Right lobe of liver (tissue), 6 donors: Measurements from ENCODE around the gene LOC101059915.
"Not testable (repeated sequence)": the region's sequence is repeated elsewhere in the genome, so short reads cannot be mapped to it uniquely, and the experiment has no call there.

ENCODE experiments used
- ATAC-seq, 4 donors: fragments of 200-7000 bp; cut with Tn5 transposase; one replicate each; pipeline ENCODE4 v1.9.1; 2020; ENCODE audit warnings: mild to moderate bottlenecking in 4 of 4, moderate library complexity in 4 of 4
- DNase-seq, 3 donors: peaks; one replicate each; pipeline ENCODE4 v3.0.0-alpha.2; 2020
- H3K27ac ChIP-seq, 3 donors: fragments of 200-600 bp; one replicate each; pipeline ENCODE4 v1.8.0; 2022
- H3K27me3 ChIP-seq, 2 donors: fragments of 200-600 bp; one replicate each; pipeline ENCODE4 v1.8.0; 2022
- H3K36me3 ChIP-seq, 4 donors: fragments of 200-600 bp; sonication (generic) in 1 of 4; one replicate each; pipeline versions ENCODE4 v1.5.1 to v1.8.0; 2017 to 2022; ENCODE audit warnings: control low read depth in 1 of 4
- H3K4me1 ChIP-seq, 4 donors: fragments of 200-600 bp; sonication (generic) in 1 of 4; one replicate each; pipeline versions ENCODE4 v1.5.1 to v1.8.0; 2017 to 2022; ENCODE audit warnings: control low read depth in 1 of 4
- H3K4me3 ChIP-seq, 3 donors: fragments of 200-600 bp; one replicate each; pipeline ENCODE4 v1.8.0; 2022
- H3K9me3 ChIP-seq, 4 donors: fragments of 200-600 bp; sonication (generic) in 1 of 4; one replicate each; pipeline versions ENCODE4 v1.5.1 to v1.8.0; 2017 to 2022; ENCODE audit warnings: control low read depth in 1 of 4
- POLR2A ChIP-seq: fragments of 450-650 bp; IDR thresholded peaks from one replicate; pipeline ENCODE4 v1.6.1; 2017; ENCODE audit warnings: antibody characterized with exemption, mild to moderate bottlenecking
- WGBS: methylation state at CpG from one replicate; pipeline ENCODE4 v1.1.6; 2018; ENCODE audit warnings: low coverage, low lambda C conversion rate; ENCODE audit not compliant: insufficient coverage; ENCODE audit errors: missing lambda C conversion rate; 5-methylcytosine and 5-hydroxymethylcytosine counted together
- intact Hi-C, 2 donors: fragments of 100-400 bp; cut with DNase I; formaldehyde crosslinking; loops; one replicate each; pipeline versions ENCODE4 v1.11.2 to v1.14.1; 2022
- TF ChIP-seq, protein P1 (sequence below), 4 donors: fragments of 200-600 bp in 3 of 4; fragments of 450-650 bp in 1 of 4; IDR thresholded peaks; one replicate each; pipeline versions ENCODE4 v1.5.1 to v1.8.0; 2016 to 2022; ENCODE audit warnings: antibody characterized with exemption in 4 of 4, mild to moderate bottlenecking in 2 of 4
- donor health status: DM: no; HTN: yes; CAD: no.
- donor health status: DM: no; HTN: no; CAD: no.
- donor health status: DM: no; HTN: no; CAD: no.
- donor health status: DM: no; HTN: yes; CAD: no.
- donor health status: DM: no; HTN: yes; CAD: no.

Gene LOC101059915

DNA sequence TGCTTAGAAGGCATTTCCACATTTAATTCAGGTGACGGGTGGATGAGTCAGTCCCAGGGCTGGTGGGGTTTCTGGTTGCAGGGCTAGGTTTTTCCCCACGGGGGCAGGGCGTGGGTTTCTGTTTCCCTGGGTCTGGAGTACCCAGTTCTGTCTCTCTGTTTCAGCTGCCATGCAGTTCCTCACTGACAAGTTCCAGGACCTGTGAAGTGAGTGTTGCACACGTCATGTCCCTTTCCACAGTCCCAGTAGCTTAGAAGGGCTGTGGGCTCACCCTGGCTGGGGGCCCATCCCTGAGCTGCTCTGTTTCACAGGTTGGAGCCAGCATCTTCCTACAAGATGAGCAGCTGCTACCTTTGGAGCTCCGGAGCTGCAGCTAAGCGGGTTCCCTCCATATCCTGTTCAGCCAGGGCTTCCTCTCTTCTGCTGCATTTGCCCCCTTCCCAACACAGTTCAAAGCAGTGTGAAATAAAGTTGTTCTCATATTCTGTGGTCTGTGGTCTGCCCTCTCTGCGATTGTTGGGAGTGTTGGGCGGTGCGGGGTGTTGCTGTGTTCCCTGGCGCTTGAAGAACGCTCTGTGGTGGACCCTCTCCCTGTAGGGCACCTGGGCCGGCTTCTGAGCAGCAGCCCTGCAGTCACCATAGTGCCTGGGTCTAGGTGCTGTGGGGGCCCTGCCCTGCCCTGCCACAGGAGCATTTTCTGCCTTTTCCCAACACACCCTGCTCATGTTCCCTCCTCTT is 3.9 kb downstream of the LOC101059915 start:
- 45% methylated on average over 3 of the region's 12 CpGs for WGBS
- Histone ChIP-seq H3K4me3 (no peak overlapping the region), H3K27me3 (no peaks in the 10 kb centered on the region), H3K4me1 (no peaks in the 10 kb centered on the region), H3K27ac (no peak overlapping the region), H3K9me3 (no peaks in the 10 kb centered on the region), H3K36me3 (no peaks in the 10 kb centered on the region)
- intact Hi-C loops = no loop called here
- TF ChIP-seq POLR2A = no peak
- TF ChIP-seq, protein P1, sequence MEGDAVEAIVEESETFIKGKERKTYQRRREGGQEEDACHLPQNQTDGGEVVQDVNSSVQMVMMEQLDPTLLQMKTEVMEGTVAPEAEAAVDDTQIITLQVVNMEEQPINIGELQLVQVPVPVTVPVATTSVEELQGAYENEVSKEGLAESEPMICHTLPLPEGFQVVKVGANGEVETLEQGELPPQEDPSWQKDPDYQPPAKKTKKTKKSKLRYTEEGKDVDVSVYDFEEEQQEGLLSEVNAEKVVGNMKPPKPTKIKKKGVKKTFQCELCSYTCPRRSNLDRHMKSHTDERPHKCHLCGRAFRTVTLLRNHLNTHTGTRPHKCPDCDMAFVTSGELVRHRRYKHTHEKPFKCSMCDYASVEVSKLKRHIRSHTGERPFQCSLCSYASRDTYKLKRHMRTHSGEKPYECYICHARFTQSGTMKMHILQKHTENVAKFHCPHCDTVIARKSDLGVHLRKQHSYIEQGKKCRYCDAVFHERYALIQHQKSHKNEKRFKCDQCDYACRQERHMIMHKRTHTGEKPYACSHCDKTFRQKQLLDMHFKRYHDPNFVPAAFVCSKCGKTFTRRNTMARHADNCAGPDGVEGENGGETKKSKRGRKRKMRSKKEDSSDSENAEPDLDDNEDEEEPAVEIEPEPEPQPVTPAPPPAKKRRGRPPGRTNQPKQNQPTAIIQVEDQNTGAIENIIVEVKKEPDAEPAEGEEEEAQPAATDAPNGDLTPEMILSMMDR (IDR thresholded peaks at IDR 0.05) = no peak
- no peak for ATAC-seq
- no peak for DNase-seq

DNA sequence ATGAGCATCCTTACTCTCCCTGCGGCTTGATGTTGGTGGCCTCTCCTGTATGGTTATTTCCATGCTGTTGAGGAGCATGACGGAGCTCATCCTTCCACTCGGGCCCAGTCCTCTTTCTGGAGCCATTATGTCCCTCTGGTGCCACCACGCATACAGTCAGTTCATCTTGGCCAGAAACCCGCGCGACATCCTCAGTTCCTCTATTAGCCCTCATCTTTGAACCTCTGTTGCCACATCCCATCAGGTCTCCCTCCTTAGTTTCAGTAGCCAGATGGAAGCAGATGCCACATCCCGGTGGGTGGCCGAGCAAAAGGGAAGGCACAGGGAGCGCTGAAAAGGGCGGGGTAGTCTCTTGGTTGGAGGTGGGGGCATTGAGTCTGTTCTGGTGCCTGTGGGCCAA is 4.6 kb downstream of the LOC101059915 start:
- DNase-seq = peak in 1 of 3 donors; percentile 2
- 79% methylated on average over 7 of the region's 11 CpGs for WGBS
- Histone ChIP-seq H3K27me3 (no peaks in the 10 kb centered on the region), H3K36me3 (no peaks in the 10 kb centered on the region), H3K27ac (no peak overlapping the region), H3K4me1 (no peaks in the 10 kb centered on the region), H3K9me3 (no peaks in the 10 kb centered on the region), H3K4me3 (no peak overlapping the region)
- TF ChIP-seq POLR2A = no peak
- TF ChIP-seq, protein P1 (IDR thresholded peaks at IDR 0.05) = no peak
- ATAC-seq = no peak
- intact Hi-C loops = no loop called here

DNA sequence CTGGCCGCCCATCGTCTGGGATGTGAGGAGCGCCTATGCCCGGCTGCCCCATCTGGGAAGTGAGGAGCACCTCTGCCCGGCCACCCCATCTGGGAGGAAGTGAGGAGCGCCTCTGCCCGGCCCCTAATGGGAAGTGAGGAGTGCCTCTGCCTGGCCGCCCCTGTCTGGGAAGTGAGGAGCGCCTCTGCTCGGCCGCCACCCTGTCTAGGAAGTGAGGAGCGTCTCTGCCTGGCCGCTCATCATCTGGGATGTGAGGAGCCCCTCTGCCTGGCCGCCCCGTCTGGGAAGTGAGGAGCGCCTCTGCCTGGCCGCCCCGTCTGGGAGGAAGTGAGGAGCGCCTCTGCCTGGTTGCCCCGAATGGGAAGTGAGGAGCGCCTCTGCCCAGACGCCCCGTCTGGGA is 8.3 kb downstream of the LOC101059915 start:
- H3K4me3 ChIP-seq, intact Hi-C loops, H3K4me1 ChIP-seq, H3K36me3 ChIP-seq, H3K27ac ChIP-seq, H3K9me3 ChIP-seq, ATAC-seq, H3K27me3 ChIP-seq: not testable (repeated sequence)
- WGBS = no CpG with 5 or more reads among the region's 23 CpGs
- peak in 1 of 3 donors; percentile 4 for DNase-seq

DNA sequence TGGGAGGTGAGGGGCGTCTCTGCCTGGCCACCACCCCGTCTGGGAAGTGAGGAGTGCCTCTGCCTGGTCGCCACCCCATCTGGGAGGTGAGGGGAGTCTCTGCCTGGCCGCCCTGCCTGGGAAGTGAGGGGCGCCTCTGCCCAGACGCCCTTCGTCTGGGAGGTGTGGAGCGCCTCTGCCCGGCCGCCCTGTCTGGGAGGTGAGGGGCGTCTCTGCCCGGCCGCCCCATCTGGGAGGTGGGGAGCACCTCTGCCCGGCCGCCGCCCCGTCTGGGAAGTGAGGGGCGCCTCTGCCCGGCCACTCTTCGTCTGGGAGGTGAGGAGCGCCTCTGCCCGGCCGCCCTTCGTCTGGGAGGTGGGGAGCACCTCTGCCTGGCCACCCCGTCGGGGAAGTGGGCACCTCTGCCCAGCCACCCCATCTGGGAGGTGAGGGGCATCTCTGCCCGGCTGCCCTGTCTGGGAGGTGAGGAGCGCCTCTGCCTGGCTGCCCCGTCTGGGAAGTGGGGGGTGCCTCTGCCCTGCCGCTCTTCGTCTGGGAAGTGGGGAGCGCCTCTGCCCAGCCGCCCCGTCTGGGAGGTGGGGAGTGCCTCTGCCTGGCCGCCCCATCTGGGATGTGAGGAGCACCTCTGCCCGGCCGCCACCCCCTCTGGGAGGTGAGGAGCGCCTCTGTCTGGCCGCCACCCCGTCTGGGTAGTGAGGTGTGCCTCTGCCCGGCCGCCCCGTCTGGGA is 8.9 kb downstream of the LOC101059915 start:
- H3K27ac ChIP-seq, H3K9me3 ChIP-seq, ATAC-seq, intact Hi-C loops, H3K4me1 ChIP-seq, H3K4me3 ChIP-seq, H3K27me3 ChIP-seq, H3K36me3 ChIP-seq: not testable (repeated sequence)
- DNase-seq = peak in 1 of 3 donors; percentile 18
- 100% methylated on average over 1 of the region's 43 CpGs for WGBS

DNA sequence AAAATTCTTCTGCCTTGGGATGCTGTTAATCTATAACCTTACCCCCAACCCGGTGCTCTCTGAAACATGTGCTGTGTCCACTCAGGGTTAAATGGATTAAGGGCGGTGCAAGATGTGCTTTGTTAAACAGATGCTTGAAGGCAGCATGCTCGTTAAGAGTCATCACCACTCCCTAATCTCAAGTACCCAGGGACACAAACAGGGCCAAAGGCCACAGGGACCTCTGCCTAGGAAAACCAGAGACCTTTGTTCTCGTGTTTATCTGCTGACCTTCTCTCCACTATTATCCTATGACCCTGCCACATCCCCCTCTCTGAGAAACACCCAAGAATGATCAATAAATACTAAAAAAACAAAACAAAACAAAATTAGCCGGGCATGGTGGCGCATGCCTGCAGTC is 9.8 kb downstream of the LOC101059915 start:
- DNase-seq, H3K27me3 ChIP-seq, H3K9me3 ChIP-seq, H3K4me1 ChIP-seq, H3K4me3 ChIP-seq, intact Hi-C loops, H3K27ac ChIP-seq, H3K36me3 ChIP-seq, ATAC-seq: not testable (repeated sequence)
- 61% methylated on average over 5 of the region's 6 CpGs for WGBS

DNA sequence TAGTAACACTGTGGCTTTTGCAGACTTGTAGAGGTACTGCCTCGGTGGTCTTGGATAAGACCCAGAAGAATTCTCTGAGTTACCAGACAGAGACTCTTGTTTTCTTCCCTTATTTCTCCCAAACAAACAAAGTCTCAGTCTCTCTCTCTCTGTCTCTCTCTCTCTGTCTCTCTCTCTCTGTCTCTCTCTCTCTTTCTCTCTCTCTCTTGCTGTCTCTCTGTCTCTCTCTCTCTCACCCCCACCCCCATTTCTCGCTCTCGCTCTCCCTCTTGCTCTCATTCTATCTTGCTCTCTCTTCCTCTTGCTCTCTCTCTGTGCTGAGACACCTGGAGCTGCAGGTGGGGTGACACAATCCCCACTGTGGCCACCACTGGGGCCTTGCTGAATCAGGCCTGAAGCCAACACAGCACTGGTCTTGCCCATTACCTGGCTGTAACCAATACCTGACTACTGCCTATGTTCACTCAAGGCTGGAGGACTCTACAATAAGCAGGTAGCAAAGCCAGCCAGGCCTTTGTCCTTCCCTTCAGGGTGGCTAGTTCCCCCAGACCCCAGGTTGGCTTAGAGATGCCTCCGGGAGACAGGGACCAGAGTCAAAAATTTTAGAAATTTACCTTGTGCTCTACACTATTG is 12.3 kb downstream of the LOC101059915 start:
- H3K27ac ChIP-seq = no peak overlapping the region
- DNase-seq (peak in 1 of 3 donors; percentile 2), ATAC-seq (no peak)
- WGBS = 72% methylated on average over 4 of the region's 4 CpGs
- H3K4me3 ChIP-seq = no peak overlapping the region
- no peaks in the 10 kb centered on the region for H3K27me3 ChIP-seq
- H3K36me3 ChIP-seq = no peaks in the 10 kb centered on the region
- TF ChIP-seq, protein P1 (IDR thresholded peaks at IDR 0.05) = no peak
- no peak for TF ChIP-seq POLR2A
- intact Hi-C loops = no loop called here
- no peaks in the 10 kb centered on the region for H3K9me3 ChIP-seq
- H3K4me1 ChIP-seq = no peaks in the 10 kb centered on the region

DNA sequence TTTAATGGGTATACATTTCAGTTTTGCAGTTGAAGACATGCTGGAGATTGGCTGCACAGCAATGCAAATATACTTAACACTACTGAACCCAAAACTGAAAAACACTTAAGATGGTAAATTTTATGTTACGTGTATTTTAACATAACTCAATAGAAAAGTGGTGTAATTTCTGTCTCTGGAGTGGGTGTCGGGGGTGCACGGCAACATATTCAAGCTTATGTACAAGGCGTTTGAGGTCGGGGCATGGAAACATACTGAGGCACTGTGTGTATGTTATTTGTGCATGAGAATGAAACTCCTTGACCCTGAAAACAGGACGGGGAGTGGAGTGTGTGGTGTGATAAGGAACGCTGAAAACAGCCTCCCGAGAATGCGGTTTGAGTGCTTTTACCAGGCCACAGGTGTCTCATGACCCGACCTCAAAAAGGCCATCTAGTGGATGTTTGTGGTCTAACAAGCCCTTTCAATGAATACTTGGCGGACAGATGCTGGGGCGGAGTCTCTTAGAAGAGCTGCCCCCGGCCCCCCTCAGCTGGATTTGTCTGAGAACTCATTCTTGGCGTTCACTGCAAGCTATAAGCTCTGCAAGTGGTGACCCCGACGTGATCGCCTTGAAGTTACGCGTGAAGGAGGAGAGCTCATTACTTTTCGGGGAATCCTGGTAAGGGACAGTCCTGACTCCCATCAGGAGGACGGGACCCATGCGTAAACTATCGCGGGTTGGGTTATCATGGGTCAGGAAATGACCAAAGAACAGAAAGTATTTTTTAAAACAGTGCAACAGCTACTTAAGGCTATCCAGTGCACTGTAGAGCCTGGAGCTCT is 29.5 kb downstream of the LOC101059915 start:
- ATAC-seq = peak; percentile 22 to 65 (median 38)
- no CpG with 5 or more reads among the region's 24 CpGs for WGBS
- intact Hi-C loops = not testable (repeated sequence)

More for the DNA sequence above, 29.5 kb downstream of the LOC101059915 start:
- not testable (repeated sequence) for H3K4me3 ChIP-seq, DNase-seq, H3K4me1 ChIP-seq, H3K27me3 ChIP-seq, H3K9me3 ChIP-seq, H3K27ac ChIP-seq, H3K36me3 ChIP-seq
